Suprapubic skin (tissue), 4 donors: ENCODE results near the gene EGLN2. TPM values are rescaled to one million over a fixed set of nuclear protein-coding genes. Genes with fewer than 3 reads are reported as not detected.

ENCODE experiments used
- DNase-seq, 2 donors: peaks; one replicate each; pipeline ENCODE4 v3.0.0-alpha.2; 2019; ENCODE audit warnings: low spot score in 2 of 2
- H3K27ac ChIP-seq: fragments of 200-600 bp; sonication (generic); one replicate; pipeline ENCODE4 v1.5.1; 2019
- H3K27me3 ChIP-seq: fragments of 200-600 bp; sonication (generic); one replicate; pipeline ENCODE4 v1.5.1; 2019
- H3K36me3 ChIP-seq: fragments of 200-600 bp; sonication (generic); one replicate; pipeline ENCODE4 v1.5.1; 2019
- H3K4me1 ChIP-seq: fragments of 200-600 bp; sonication (generic); one replicate; pipeline ENCODE4 v1.5.1; 2019
- H3K4me3 ChIP-seq: fragments of 200-600 bp; sonication (generic); one replicate; pipeline ENCODE4 v1.5.1; 2019; ENCODE audit warnings: mild to moderate bottlenecking
- H3K9me3 ChIP-seq: fragments of 200-600 bp; sonication (generic); one replicate; pipeline ENCODE4 v1.5.1; 2019
- EP300 ChIP-seq: sonication (generic); formaldehyde crosslinking; IDR thresholded peaks from one replicate; pipeline ENCODE4 v1.6.1; 2017; ENCODE audit warnings: antibody characterized with exemption
- POLR2A ChIP-seq, 2 donors: fragments of 450-650 bp; IDR thresholded peaks; one replicate each; pipeline ENCODE4 v1.6.1; 2017; ENCODE audit warnings: antibody characterized with exemption in 2 of 2, mild to moderate bottlenecking in 2 of 2, moderate library complexity in 2 of 2
- POLR2AphosphoS5 ChIP-seq, 3 donors: sonication (generic); formaldehyde crosslinking; IDR thresholded peaks; one replicate each; pipeline ENCODE4 v1.6.1; 2017; ENCODE audit warnings: antibody characterized with exemption in 3 of 3
- WGBS: methylation state at CpG from one replicate; pipeline ENCODE4 v1.1.5; 2018; 5-methylcytosine and 5-hydroxymethylcytosine counted together
- total RNA-seq, 4 donors: library from RNA; depleted of rRNA; stranded (reverse); fragments of >200 nt; gene quantifications; one replicate each; pipeline ENCODE4 v1.1.0, GENCODE V29; 2016
- TF ChIP-seq, protein P1 (sequence below), 2 donors: fragments of 200-600 bp in 1 of 2; fragments of 450-650 bp in 1 of 2; sonication (generic) in 1 of 2; IDR thresholded peaks; one replicate each; pipeline ENCODE4 v1.5.1; 2016 to 2019; ENCODE audit warnings: antibody characterized with exemption in 2 of 2, mild to moderate bottlenecking in 1 of 2, moderate library complexity in 1 of 2

The EGLN2 gene
- total RNA-seq, 4 donors from 2014 or later: 31.5 to 51.2 (median 37.6) TPM

DNA sequence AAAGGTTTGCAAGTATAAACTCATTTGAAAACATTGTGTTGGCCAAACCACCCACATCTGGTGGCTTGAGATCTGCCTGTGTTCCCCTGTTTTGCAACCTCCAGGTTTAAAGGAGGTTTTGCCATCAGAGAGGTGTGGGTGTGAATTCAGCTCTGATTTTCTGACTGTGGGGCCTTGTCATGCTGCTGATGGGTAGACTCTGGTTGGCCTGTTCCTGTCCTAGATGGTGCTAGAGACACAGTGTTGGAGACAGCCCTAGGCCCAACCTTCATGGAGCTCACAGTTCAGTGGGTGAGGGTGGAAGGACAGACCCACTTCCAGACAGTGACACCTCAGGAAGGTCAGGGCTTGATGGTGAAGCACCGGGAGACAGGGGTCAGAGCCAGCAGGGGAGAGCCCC is 13.5 kb upstream of the EGLN2 start:
- WGBS: 67% methylated on average over 1 of the region's 1 CpG
- no peaks in the 10 kb centered on the region for H3K9me3 ChIP-seq
- no peak overlapping the region for H3K4me3 ChIP-seq
- H3K4me1 ChIP-seq: no peaks in the 10 kb centered on the region
- no peak overlapping the region for H3K27ac ChIP-seq
- H3K27me3 ChIP-seq: no peaks in the 10 kb centered on the region
- no peak for DNase-seq
- TF ChIP-seq, protein P1, sequence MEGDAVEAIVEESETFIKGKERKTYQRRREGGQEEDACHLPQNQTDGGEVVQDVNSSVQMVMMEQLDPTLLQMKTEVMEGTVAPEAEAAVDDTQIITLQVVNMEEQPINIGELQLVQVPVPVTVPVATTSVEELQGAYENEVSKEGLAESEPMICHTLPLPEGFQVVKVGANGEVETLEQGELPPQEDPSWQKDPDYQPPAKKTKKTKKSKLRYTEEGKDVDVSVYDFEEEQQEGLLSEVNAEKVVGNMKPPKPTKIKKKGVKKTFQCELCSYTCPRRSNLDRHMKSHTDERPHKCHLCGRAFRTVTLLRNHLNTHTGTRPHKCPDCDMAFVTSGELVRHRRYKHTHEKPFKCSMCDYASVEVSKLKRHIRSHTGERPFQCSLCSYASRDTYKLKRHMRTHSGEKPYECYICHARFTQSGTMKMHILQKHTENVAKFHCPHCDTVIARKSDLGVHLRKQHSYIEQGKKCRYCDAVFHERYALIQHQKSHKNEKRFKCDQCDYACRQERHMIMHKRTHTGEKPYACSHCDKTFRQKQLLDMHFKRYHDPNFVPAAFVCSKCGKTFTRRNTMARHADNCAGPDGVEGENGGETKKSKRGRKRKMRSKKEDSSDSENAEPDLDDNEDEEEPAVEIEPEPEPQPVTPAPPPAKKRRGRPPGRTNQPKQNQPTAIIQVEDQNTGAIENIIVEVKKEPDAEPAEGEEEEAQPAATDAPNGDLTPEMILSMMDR (IDR thresholded peaks at IDR 0.05): no peak
- H3K36me3 ChIP-seq: peaks cover 30% of the 10 kb centered on the region

DNA sequence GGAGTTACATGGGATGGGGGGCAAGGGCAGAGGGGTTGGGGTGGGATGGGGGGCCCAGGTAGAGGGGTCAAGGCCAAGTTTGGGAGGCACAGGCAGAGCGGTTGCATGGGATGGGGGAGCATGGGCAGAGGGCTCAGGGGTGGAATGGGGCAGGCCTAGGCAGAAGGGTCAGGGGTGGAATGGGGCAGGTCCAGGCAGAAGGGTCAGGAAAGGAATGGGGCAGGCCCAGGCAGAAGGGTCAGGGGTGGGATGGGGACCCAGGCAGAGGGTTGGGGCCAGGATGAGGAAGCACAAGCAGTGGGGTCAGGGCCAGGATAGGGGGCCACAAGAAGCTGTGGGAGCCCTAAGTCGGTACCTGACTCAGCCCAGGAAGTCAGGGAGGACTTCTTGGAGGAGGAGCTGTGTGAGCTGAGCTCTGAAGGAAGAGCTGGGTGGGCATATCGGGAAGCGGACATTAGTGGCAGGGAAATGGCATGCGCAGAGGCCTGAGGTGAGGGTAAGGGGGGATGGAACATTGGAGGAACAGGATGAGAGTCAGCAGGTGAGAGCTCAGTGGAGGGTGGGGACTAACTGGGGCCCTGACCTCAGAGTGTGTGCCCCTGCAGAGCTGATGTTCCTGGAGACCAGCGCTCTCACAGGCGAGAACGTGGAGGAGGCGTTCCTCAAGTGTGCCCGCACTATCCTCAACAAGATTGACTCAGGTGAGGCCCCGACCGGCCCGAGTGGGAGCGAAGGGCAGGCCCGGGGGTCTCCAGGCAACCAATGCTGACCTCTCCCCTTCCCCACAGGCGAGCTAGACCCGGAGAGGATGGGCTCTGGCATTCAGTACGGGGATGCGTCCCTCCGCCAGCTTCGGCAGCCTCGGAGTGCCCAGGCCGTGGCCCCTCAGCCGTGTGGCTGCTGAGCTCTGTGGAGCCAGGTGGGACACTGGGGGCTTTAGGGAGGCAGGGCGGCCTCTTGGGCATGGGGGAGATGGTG is 12.6 kb upstream of the EGLN2 start:
- TF ChIP-seq, protein P1 (IDR thresholded peaks at IDR 0.05): no peak
- TF ChIP-seq POLR2A (IDR thresholded peaks at IDR 0.05) (no peak), POLR2AphosphoS5 (IDR thresholded peaks at IDR 0.05) (no peak), EP300 (no peak)
- H3K9me3 ChIP-seq: no peaks in the 10 kb centered on the region
- no peaks in the 10 kb centered on the region for H3K4me1 ChIP-seq
- no peak overlapping the region for H3K27ac ChIP-seq
- WGBS: 90% methylated on average over 24 of the region's 25 CpGs
- H3K4me3 ChIP-seq: no peak overlapping the region
- H3K36me3 ChIP-seq: peaks cover 32% of the 10 kb centered on the region
- no peaks in the 10 kb centered on the region for H3K27me3 ChIP-seq
- DNase-seq: no peak

GRCh38 chr19:40791349-40791748 is 7.6 kb upstream of the EGLN2 start:
- no peak for DNase-seq
- peaks cover 25% of the 10 kb centered on the region for H3K36me3 ChIP-seq
- no peaks in the 10 kb centered on the region for H3K9me3 ChIP-seq
- 85% methylated on average over 7 of the region's 7 CpGs for whole genome bisulfite sequencing
- H3K27ac ChIP-seq: no peak overlapping the region
- no peak overlapping the region for H3K4me3 ChIP-seq
- H3K4me1 ChIP-seq: no peaks in the 10 kb centered on the region
- TF ChIP-seq POLR2AphosphoS5 (IDR thresholded peaks at IDR 0.05) (no peak), EP300 (no peak), POLR2A (IDR thresholded peaks at IDR 0.05) (no peak)
- TF ChIP-seq, protein P1 (IDR thresholded peaks at IDR 0.05): no peak
- no peaks in the 10 kb centered on the region for H3K27me3 ChIP-seq

DNA sequence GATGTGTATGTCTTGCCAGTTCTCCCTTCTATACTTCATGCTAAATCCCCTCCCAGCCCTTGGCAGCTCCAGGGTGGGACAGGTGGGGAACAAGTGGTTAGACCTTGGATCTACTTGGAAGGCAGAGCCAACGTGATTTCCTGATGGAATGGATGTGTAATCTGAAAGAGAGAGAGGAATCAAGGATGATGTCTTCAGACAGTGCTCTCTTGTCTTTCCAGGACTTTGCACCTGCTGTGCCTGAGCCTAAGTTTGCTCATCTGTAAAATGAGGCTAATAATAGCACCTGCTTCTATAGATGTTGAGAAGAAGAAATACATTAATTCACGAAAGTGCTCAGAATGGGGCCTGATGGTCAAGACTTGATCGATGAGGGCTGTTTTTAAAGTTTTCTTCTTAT is 7.0 kb upstream of the EGLN2 start:
- no peak for DNase-seq
- Histone ChIP-seq H3K36me3 (peaks cover 18% of the 10 kb centered on the region), H3K4me3 (no peak overlapping the region), H3K4me1 (no peaks in the 10 kb centered on the region), H3K9me3 (no peaks in the 10 kb centered on the region), H3K27ac (no peak overlapping the region), H3K27me3 (no peaks in the 10 kb centered on the region)
- WGBS: 67% methylated on average over 3 of the region's 3 CpGs
- TF ChIP-seq POLR2AphosphoS5 (IDR thresholded peaks at IDR 0.05): no peak
- no peak for TF ChIP-seq EP300

GRCh38 chr19:40797166-40797962 is 1.6 kb upstream of the EGLN2 start:
- H3K36me3 ChIP-seq: peaks cover 8% of the 10 kb centered on the region
- H3K27me3 ChIP-seq: no peaks in the 10 kb centered on the region
- H3K4me1 ChIP-seq: peaks cover 35% of the 10 kb centered on the region
- H3K27ac ChIP-seq: peak overlapping the region; percentile 84
- 92% methylated on average over 13 of the region's 14 CpGs for WGBS
- H3K9me3 ChIP-seq: no peaks in the 10 kb centered on the region
- H3K4me3 ChIP-seq: peak overlapping the region; percentile 97
- no peak for DNase-seq
- TF ChIP-seq POLR2AphosphoS5 (IDR thresholded peaks at IDR 0.05) (no peak), POLR2A (IDR thresholded peaks at IDR 0.05) (no peak), EP300 (no peak)
- TF ChIP-seq, protein P1 (IDR thresholded peaks at IDR 0.05): no peak
